Renal pelvis (tissue), 4 donors: ENCODE measurements around the gene VWA8. TPM values are rescaled to one million over a fixed set of nuclear protein-coding genes. Genes with fewer than 3 reads are reported as not detected.

Experiments
- DNase-seq: peaks from one replicate; pipeline ENCODE4 v3.0.0-alpha.2; 2013
- polyA plus RNA-seq, 3 donors: library from polyadenylated mRNA; unstranded; fragments of 120-200 nt; gene quantifications; one replicate each; pipeline ENCODE4 v1.2.1, GENCODE V29; 2013; ENCODE audit not compliant: insufficient read length in 3 of 3

Gene VWA8
- polyA plus RNA-seq, 3 donors, result 19.0 to 21.1 (median 19.0) TPM

- DNase-seq, result no peak
Observed at GRCh38 chr13:41802684-41803444, 158.0 kb downstream of the VWA8 start.

- DNase-seq, result no peak
Observed at GRCh38 chr13:41802043-41802683, 158.7 kb downstream of the VWA8 start.

- no peak for DNase-seq
Observed at GRCh38 chr13:41791056-41791455, 169.9 kb downstream of the VWA8 start.

GRCh38 chr13:41788552-41788951, 172.4 kb downstream of the VWA8 start:
- DNase-seq, result no peak

- no peak for DNase-seq
Observed at GRCh38 chr13:41785402-41786172, 175.3 kb downstream of the VWA8 start.

GRCh38 chr13:41782086-41782485, 178.8 kb downstream of the VWA8 start:
- no peak for DNase-seq

- no peak for DNase-seq
Observed at GRCh38 chr13:41780715-41781706, 179.9 kb downstream of the VWA8 start.

- no peak for DNase-seq
Observed at GRCh38 chr13:41775251-41775650, 185.7 kb downstream of the VWA8 start.

- DNase-seq, result no peak
Observed at GRCh38 chr13:41774605-41775218, 186.2 kb downstream of the VWA8 start.

GRCh38 chr13:41767801-41768200, 193.1 kb downstream of the VWA8 start:
- DNase-seq, result no peak

- no peak for DNase-seq
Observed at GRCh38 chr13:41766439-41766838, 194.5 kb downstream of the VWA8 start.

GRCh38 chr13:41765813-41766212, 195.1 kb downstream of the VWA8 start:
- no peak for DNase-seq

GRCh38 chr13:41765020-41765419, 195.9 kb downstream of the VWA8 start:
- DNase-seq, result no peak

- DNase-seq, result no peak
Observed at GRCh38 chr13:41764558-41764957, 196.4 kb downstream of the VWA8 start.

- DNase-seq, result no peak
Observed at GRCh38 chr13:41763782-41764181, 197.1 kb downstream of the VWA8 start.

GRCh38 chr13:41762796-41763195, 198.1 kb downstream of the VWA8 start:
- DNase-seq, result no peak

- DNase-seq, result no peak
Observed at GRCh38 chr13:41756198-41756880, 204.6 kb downstream of the VWA8 start.

- DNase-seq, result no peak
Observed at GRCh38 chr13:41751734-41752445, 209.0 kb downstream of the VWA8 start.

- DNase-seq, result no peak
Observed at GRCh38 chr13:41751277-41751676, 209.6 kb downstream of the VWA8 start.

- no peak for DNase-seq
Observed at GRCh38 chr13:41746259-41746658, 214.7 kb downstream of the VWA8 start.
